DMS79 (cell line): ENCODE results near the gene LRRTM3.

ENCODE experiments used
- DNase-seq: peaks from one replicate; lab custom pipeline; 2025; lab: John Stamatoyannopoulos, UW

Gene LRRTM3

GRCh38 chr10:67033878-67034277, 108.0 kb downstream of the LRRTM3 start:
- no peak for DNase-seq

DNA sequence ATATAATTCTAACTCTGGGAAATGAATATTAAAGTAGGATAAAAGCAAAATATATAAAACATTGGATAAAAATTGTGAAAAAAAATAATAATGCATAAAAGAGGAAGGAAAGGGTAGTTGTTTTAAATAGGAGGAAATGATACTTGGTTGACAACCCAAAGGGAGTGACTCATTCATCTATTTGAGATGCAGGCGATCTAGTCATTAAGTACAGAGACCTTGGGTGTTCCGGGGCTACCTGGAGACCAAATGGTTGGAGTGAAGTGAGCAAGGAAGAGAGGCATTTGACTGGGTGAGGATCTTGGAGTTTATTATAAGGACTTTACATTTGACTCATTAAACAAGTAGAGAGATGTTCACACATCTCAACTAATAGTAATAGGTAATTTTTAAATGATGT, 111.0 kb downstream of the LRRTM3 start:
- no peak for DNase-seq

DNA sequence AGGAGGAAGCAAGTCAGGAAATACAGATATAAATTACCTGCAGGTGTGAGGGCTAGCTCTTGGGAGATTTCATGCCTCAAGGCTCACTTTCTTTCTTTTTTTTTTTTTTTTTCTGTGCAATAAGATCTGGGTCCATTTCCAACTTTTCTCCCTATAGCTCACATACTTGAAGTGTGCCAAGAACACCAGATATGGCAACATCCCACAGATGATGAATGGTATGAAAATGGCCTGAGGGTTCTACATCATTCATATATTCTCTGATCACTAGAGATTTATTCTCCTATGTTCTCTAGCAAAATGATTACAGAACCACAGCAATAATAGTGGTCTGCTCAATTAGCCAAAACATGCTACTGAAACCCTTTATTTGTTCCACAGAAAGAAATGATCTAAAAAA, 117.2 kb downstream of the LRRTM3 start:
- DNase-seq, result no peak

GRCh38 chr10:67045404-67045803, 119.6 kb downstream of the LRRTM3 start:
- no peak for DNase-seq

- no peak for DNase-seq
These were observed 120.7 kb downstream of the LRRTM3 start for GRCh38 chr10:67046507-67046906.

- DNase-seq, result no peak
These were observed 124.2 kb downstream of the LRRTM3 start for GRCh38 chr10:67049988-67050387.

GRCh38 chr10:67050415-67050814, 124.6 kb downstream of the LRRTM3 start:
- DNase-seq, result no peak

DNA sequence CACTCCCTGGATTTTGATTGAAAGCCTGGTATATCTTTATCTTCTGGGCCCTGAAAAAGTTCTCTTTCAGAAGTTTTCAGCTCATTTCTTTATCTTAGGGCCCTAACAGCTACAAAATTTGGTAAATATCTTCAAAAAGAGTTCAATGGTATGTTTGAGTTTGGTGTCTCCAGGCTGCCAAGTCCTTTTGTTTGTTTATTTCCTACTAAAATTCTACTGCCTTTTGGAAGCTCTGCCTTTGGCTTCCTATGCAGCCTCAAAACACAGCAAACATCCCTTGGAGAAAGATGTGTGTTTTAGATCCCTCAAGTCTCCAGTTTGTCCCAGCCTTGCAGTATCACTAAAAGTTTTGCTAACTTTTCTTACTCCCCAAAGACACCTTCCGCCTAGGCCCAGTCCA, 146.8 kb downstream of the LRRTM3 start:
- no peak for DNase-seq

GRCh38 chr10:67075491-67075971, 149.7 kb downstream of the LRRTM3 start:
- no peak for DNase-seq

DNA sequence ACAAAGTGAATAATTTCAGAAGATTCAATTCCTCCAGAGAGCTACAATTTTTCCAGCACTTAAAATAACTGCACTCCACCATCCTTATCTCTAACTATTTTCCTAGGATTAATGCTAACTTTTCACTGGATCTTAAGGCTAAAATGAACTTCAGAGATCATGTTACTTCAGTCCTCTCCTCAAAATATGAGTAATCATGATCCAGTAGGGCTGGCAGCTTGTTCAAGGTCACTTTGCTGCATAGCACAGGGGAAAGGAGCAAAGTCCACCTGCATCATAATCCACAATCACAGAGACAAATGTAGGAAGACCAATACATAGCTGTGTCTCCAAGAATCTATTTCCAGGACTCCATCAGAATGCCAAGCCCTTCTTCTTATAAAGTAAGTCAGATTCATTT, 150.3 kb downstream of the LRRTM3 start:
- DNase-seq, result no peak

- no peak for DNase-seq
These were observed 151.5 kb downstream of the LRRTM3 start for GRCh38 chr10:67077376-67077775.

- no peak for DNase-seq
These were observed 153.3 kb downstream of the LRRTM3 start for GRCh38 chr10:67079126-67079525.

GRCh38 chr10:67086327-67087134, 160.7 kb downstream of the LRRTM3 start:
- no peak for DNase-seq

- DNase-seq, result no peak
These were observed 161.2 kb downstream of the LRRTM3 start for GRCh38 chr10:67087135-67087425.

DNA sequence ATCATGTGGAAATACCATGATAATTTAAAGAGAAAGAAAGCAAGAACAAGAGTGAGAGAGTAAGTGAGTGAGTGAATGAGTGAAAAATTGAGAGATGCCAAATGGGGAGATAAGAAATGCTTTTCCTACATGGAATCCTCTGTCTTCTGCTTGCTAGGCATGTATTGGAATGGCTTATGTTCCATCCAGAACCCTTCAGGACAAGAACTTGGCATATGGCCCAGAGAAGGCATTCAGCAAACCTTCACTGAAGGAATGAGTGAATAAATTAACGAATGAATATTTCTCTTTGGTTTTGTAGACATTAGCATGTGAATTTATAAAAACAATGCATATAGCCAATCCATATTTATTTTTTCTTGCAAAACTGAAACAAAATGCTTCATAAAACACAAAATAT, 162.2 kb downstream of the LRRTM3 start:
- no peak for DNase-seq

- DNase-seq, result no peak
These were observed 169.7 kb downstream of the LRRTM3 start for GRCh38 chr10:67095531-67095930.

DNA sequence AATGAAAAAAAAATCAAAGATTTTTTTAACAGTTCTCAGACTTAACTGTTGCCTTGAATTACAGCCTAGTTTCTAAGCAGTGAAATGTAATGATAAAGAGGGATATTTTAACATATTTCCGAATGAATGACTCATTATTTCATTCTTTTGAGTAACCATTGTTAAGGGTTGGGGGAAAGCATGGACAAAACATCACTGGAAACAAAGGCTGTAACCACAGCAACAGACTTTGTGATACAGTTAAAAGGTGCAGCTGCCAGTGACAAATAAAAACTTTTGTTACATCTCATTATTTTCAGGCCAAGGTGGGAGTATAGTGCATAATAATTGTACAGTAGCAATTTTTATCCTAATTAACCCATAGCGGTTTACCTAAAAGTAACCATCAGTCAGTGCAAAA, 172.6 kb downstream of the LRRTM3 start:
- DNase-seq, result no peak

- DNase-seq, result no peak
These were observed 175.1 kb downstream of the LRRTM3 start for GRCh38 chr10:67100951-67101350.

DNA sequence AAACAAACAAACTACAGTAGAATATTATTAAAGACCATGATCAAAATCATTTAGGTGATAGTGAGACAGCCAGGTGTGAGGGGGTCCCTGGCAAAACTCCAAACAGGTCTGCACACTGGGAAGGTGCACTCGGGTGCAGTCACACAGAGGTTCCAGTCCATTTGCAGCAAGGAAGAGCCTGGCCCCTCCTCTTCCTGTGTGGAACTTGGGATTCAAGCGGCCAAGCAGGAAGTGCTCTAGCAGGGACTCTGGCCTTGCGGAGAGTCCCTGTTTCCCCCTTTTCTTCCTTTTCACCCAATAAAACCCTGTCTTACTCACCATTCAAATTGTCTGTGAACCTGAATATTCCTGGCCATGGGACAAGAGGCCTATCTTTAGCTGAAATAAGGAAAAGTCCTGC, 181.8 kb downstream of the LRRTM3 start:
- DNase-seq, result no peak

DNA sequence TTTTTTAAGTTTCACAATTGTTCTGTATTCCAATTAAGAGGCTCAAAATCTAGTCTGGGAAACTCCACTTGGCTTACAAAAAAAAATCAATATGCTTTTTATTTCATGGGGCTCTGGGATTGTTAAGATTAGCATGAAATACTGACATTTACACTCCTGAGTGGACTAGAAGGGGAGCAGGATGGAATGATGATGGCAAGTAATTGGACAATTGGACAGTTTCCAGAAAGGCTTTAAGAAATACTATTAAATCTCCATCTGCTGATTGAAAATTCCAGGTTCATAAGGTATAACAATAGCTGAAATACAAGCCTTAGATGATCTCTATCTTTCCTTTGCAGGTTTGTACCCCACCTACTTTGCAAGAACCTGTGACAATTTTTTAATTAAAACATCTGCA, 184.4 kb downstream of the LRRTM3 start:
- DNase-seq, result no peak

DNA sequence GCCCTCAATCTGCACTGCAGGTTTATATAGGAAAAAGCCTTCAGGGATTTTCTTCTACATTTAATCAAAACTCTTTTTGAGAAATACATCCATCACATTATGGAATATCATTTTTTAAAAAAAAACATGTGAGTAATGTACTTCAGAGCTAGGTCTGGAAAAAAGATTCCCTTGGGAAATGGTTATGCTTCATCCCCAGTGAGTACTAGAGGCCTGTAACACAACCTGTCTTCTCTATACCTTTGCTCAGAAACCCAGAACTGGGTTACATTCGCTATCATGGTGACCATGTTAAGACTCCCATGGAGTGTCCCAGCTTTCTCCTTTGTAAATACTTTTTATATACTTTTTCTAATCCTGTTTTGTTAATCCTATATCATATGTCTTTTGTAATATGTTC, 186.9 kb downstream of the LRRTM3 start:
- no peak for DNase-seq

- DNase-seq, result no peak
These were observed 189.1 kb downstream of the LRRTM3 start for GRCh38 chr10:67114945-67115344.

GRCh38 chr10:67115972-67116371, 190.1 kb downstream of the LRRTM3 start:
- DNase-seq, result no peak

DNA sequence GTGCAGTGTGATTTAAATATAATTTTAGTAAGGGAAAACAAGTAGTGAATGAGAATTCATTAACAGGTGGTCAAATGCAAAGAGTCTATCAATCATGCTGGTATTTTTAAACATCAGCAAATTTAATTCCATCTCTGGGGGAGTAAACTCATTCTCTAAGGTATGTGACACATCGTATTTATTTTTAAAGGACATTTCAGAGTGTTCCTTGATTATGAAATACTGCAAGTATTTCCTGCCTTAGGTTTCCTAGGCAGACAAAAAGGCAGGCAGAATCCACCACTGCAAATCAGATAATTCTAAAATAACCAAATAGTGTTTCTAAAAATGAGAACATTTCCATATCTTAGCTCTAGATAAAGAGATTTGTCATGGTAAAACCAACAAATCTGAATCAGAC, 193.8 kb downstream of the LRRTM3 start:
- no peak for DNase-seq
